HCEC 1CT (cell line): ENCODE results near the gene PPP2R3B.
"Not testable (repeated sequence)": the region's sequence is repeated elsewhere in the genome, so short reads cannot be mapped to it uniquely, and the experiment has no call there.

Source experiments
- DNase-seq: peaks from one replicate; pipeline ENCODE4 v3.0.0-alpha.2; 2017

PPP2R3B gene

GRCh38 chrX:317424-318067 is 69.2 kb downstream of the PPP2R3B start:
- no peak for DNase-seq

GRCh38 chrX:316351-317325 is 70.1 kb downstream of the PPP2R3B start:
- no peak for DNase-seq

- no peak for DNase-seq
Measured at GRCh38 chrX:314781-315595, 71.7 kb downstream of the PPP2R3B start.

GRCh38 chrX:314049-314448 is 72.7 kb downstream of the PPP2R3B start:
- no peak for DNase-seq

GRCh38 chrX:313546-313945 is 73.2 kb downstream of the PPP2R3B start:
- DNase-seq = no peak

- no peak for DNase-seq
Measured at GRCh38 chrX:312621-313331, 73.9 kb downstream of the PPP2R3B start.

- DNase-seq = no peak
Measured at GRCh38 chrX:311156-312129, 75.3 kb downstream of the PPP2R3B start.

- no peak for DNase-seq
Measured at GRCh38 chrX:310621-311155, 76.0 kb downstream of the PPP2R3B start.

- no peak for DNase-seq
Measured at GRCh38 chrX:308821-309520, 77.7 kb downstream of the PPP2R3B start.

GRCh38 chrX:307261-308111 is 79.2 kb downstream of the PPP2R3B start:
- DNase-seq = no peak

GRCh38 chrX:306614-307251 is 80.0 kb downstream of the PPP2R3B start:
- DNase-seq = not testable (repeated sequence)

GRCh38 chrX:305781-306613 is 80.7 kb downstream of the PPP2R3B start:
- DNase-seq = not testable (repeated sequence)

- no peak for DNase-seq
Measured at GRCh38 chrX:302975-303374, 83.7 kb downstream of the PPP2R3B start.

GRCh38 chrX:300334-300733 is 86.4 kb downstream of the PPP2R3B start:
- no peak for DNase-seq

- no peak for DNase-seq
Measured at GRCh38 chrX:298993-299392, 87.7 kb downstream of the PPP2R3B start.

GRCh38 chrX:295136-295535 is 91.6 kb downstream of the PPP2R3B start:
- no peak for DNase-seq

GRCh38 chrX:292900-293897 is 93.5 kb downstream of the PPP2R3B start:
- no peak for DNase-seq
